Heart left ventricle (tissue), 13 donors: ENCODE measurements around the gene ALDH3B1.

ENCODE experiments used
- CTCF ChIP-seq, 12 donors: fragments of 200-600 bp; sonication (generic) in 4 of 12; IDR thresholded peaks; one replicate each; pipeline versions ENCODE4 v1.5.0 to v1.8.0; 2018 to 2022; ENCODE audit warnings: antibody characterized with exemption in 12 of 12, mild to moderate bottlenecking in 5 of 12
- POLR2A ChIP-seq, 2 donors: fragments of 450-650 bp; IDR thresholded peaks; one replicate each; pipeline ENCODE4 v1.6.1; 2017; ENCODE audit warnings: antibody characterized with exemption in 2 of 2, mild to moderate bottlenecking in 2 of 2, moderate library complexity in 2 of 2
- donor health status: ischemic (EF 13 %, LVEDD 7.1; RV severe dilation, severe dysfunction).
- donor health status: DM: no; HTN: yes; CAD: no.
- donor health status: DM: no; HTN: no; CAD: no.
- donor health status: ischemic (EF 25% LVEDD 6.9; RV normal size, moderate dysfunction).
- donor health status: ischemic (EF 25% LVEDD 5.7; RV mildly dilated, moderate dysfunction).
- donor health status: ischemic (EF 35%, LVEDD 5.7; RV mildly dilated, moderate dysfunction).
- donor health status: nonischemic (EF 11% LVEDD 7.7; RV severe dilation, severe dysfunction).
- donor health status: DM: yes; HTN: yes; CAD: no.
- donor health status: PGD.
- donor health status: ischemic (EF 29% LVEDD 5.4; RV normal size, mild dysfunction).
- donor health status: nonischemic (EF 23%, LVEDD 6.1; RV moderate dilation, normal function).

GRCh38 chr11:68012843-68013610 lies 2.9 kb downstream of the ALDH3B1 start:
- no peak for TF ChIP-seq CTCF (IDR thresholded peaks at IDR 0.05)
- TF ChIP-seq POLR2A (IDR thresholded peaks at IDR 0.05), result no peak
